Measurements from ENCODE around the gene CD151.

The CD151 gene

DNA sequence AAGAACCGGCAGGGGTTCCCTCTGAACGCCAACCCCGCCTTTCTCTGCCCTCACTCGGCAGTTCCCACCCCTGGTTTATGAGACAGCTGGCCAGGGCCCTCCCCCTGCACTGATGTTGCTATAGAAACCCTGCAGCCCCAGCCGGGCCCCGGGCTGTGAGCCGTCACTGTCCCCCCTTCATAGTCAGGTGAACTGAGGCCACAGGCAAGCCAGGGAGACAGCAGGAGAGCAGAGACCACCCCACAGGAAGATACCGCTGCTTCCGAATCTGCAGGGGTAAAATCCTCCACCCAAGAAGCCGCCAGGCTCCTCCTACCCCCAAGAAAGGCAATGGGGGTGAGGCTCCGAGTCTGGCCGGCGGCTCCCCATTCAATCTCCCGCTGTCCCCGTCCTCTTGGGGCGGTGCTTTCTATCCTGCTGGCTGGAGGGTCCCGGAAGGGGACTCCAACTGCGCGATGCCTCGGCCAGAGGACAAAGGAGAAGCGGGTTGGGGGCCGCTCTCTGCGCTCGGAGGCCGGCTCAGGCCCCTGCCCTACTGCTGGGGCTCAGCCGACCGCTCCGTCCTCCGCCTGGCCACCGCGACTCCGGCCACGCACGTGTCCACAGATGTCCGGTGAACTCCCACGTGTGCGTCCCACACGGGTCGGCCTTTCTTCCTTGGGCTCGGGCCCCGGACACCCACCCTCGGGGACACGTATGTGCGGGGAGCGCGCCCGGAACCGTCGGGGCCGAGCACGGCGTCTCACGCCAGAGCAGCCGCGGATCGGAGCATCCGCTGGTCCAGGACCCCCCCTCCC is 35.3 kb upstream of the CD151 start:
- peak; percentile 64 to 68 for DNase-seq (ENCODE audit: low read depth in 2 of 2)

DNA sequence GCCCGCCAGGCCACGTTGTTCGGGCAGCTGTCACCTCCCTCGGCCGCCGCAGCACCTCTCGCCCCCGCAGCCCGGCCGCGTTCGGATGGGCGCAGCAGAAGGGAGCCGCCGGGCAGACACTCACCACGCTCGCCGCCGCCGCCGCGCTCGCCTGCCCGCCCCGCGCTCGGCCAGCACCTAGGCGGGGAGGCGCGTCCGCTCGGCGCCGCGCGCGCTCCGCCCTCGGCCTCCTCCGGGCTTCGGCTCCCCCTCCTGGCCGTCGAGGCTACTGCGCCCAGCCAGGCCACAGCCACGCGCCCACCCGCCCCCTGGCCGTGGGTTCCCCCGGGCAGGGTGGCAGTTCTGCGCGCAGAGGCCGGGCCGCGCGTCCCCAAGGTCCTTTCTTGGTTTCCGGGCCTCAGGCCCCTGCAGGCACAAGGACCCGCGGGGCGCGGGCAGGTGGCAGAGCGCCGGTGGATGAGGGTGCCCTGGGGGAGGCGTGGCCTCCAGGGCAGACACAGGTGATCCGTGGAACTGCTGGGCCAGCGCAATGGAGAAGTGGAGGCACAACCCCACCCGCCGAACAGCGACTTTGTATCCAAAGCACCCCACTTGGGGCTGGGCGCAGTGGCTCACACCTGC is 34.5 kb upstream of the CD151 start, which contains the start of gene SLC25A22:
TSS of gene SLC25A22 (minus strand) at position 189 of the 621 bp plus-strand sequence. CDS start 3,275 bp downstream, outside the sequence.
- DNase-seq (ENCODE audit: low read depth in 2 of 2) = peak; percentile 34 to 42

DNA sequence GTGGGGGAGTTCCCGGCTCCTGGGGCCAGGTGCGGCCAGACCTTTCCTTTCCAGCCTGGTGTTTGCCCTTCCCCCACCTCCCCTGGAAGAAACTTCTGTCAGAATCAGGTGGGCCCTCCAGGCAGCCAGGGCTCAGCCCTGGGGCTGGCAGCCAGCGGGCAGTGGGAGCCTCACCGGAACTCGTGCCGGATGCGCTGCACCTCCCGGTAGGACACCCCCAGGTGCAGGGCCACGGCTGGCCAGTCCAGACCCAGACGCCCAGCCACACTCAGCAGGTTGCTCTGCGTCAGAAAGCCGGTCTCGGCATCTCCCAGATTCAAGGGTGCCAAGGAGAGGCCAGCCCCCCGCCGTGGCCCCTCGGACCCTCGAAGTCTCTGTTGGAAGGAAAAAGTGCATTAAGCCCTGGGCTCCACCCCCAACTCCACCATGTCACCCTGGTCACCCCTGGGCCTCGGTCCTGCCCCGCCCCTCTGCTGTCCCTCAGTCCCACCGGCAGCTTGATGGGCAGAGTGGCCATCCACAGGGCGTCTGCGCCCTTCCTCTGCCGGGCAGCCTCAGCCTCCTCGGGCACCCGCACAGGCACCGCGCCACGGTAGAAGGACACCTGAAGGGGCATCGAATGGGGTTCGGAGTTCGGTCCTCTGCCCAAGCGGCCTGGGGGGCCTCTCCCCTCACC is 33.0 kb upstream of the CD151 start:
- no peak for DNase-seq (ENCODE audit: low read depth in 2 of 2)

DNA sequence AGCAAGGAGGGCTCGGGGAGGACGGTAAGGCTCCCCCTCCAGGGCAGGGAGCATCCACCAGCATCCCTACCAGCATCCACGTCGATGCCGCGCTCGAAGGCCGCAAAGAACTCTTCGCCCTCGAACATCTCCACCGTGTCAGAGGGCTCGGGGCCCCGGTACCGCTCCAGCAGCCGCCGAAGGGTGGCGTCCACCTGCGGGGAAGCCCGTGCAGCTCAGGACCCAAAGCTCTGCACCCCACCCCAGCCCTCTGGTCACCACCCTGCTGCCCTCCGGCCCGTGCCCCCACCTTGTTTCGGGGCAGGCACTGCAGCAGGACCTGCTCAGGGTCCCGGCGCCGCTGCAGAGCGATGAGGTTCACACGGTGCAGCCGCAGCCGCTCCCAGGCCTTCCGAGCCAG is 32.3 kb upstream of the CD151 start:
- no peak for DNase-seq (ENCODE audit: low read depth in 2 of 2)

DNA sequence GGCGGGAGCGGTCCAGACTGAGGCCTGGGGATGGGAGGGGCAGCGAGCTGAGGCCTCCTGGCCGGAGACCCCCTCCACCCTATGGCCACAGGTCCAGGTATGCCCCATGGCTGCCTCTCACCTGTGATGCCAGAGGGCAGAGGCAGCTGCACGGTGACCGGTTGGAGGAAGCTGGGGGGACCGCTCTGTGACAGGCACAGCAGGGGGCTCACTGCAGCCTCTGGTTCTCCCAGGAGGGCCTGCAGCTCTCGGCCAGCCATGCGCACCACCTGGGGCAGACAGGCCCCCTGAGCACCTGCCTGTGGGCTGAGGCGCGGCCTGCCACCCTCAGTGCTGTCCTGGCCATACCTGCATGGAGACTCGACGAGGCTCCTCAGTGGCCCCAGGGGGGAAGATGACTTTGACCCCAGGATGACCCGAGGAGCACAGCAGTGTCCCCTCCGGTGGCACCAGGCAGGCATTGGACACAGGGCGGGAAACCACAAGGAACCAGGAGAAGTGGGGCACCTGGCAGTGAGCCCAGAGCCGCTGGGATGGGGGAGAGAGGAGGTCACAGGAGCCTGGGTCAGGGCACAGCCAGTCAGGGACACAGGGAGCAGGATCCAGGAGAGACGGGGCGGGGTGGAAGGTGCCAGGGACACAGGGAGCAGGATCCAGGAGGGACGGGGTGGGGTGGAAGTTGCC is 31.5 kb upstream of the CD151 start:
- DNase-seq (ENCODE audit: low read depth in 2 of 2) = no peak

DNA sequence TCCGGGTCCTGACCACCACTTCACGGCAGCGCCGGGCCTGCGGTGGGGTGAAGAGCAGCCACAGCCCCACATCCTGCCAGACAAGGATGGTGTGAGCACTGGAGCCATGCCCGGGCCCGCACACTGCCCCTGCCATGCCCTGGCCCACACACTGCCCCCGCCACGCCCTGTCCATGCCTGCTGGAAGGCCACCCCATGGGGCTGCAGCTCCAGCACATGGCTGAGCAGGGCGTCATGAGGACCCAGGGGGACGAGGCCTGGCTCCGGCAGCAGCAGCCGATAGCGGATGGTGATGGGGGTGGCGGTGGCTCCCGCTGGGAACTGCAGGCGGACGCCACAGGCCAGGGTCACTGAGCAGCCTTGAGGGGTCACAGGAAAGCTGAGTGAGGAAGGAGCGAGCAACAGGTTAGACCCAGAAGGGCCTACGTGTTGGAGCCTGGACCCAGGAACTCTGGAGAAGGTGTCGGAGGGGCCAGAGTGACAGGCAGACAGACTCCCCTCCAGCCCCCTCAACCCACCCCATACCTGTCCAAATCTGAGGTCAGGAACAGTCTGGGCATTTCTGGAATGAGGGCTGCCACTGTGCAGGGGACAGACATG is 30.6 kb upstream of the CD151 start:
- DNase-seq (ENCODE audit: low read depth in 2 of 2) = no peak

DNA sequence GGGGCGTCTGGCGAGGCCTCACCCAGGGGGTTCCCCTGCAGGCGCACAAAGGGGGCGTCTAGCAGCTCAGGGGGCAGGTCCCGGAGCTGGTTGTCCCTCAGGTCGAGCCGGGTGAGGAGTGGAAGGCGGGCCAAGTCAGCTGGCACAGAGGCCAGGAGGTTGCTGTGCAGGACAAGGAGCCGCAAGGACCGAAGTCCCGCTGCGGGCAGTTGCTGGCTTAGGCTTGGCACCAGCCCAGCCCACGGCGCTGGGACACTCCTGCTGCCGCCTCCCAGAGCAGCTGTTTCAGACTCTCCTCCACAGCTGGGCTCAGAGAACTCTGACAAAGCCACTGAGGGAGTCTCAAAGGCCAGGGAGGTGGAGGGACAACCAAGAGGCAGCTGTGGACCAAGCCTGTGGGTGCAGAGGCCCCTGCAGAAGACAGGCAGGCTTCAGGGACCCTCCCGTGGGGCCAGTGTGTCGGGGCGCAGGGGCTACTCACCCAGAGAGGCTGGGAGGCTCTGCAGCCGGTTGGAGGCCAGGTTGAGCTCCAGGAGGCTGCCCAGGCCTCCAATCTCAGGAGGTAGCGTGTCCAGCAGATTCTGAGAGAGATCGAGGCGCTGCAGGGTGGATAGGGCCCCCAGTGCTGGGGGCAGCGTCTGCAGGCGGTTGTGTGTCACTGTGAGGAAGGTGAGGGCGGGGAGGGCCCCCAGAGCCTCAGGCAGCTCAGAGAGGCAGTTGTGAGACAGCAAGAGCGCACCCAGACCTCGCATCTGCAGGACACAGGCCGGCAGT is 29.9 kb upstream of the CD151 start:
- DNase-seq (ENCODE audit: low read depth in 2 of 2) = no peak

DNA sequence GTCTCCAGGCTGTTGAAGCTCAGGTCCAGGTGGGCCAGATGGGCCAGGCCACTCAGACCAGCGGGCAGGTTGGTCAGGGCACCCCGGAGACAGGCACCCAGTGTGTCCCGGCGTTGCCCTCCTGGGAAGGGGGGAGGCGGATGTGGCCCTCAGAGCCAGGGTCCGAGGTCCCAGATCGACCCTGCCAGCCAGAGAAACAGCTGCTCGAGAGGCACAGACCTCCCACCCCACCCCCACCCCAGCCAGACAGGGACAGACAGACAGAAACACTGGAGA is 29.3 kb upstream of the CD151 start:
- DNase-seq (ENCODE audit: low read depth in 2 of 2) = no peak

DNA sequence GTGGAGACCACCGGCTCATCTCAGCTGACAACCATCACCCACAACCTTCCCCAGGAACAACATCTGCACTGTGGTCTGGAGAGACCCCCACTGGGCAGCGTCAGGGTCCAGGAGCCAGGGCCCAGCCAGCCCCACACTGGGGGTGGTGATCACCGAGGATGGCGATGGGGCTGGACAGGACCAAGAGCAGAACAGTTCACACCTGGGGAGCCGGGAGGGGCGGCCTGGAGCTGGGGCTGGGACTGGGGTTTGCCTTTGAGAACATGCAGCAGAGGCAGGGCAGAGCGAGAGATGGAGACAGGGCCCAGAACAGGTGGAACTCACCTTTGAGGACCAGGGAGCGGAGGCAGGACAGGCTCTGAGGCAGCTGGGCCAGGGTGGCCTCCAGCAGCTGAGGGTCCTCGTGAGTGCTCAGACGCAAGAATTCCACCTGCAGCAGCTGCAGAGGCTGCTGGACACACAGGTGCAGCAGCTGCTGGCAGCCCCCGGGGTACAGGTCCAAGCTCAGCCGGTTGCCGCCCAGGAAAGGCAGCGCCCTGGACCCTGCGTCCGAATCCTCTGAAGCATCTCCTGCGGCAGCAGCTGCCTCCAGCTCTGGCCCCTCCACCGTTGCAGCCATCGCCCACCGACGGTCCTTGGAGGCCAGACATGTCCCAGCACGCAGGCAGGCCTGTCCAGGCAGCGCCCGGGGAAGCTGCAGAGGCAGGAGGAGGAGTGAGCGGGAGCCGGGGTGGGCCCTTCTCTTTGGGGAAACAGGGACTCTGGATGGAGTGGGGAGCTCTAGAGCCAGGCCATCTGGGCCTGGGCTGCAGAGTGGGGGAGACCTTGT is 28.8 kb upstream of the CD151 start:
- DNase-seq (ENCODE audit: low read depth in 2 of 2) = no peak

DNA sequence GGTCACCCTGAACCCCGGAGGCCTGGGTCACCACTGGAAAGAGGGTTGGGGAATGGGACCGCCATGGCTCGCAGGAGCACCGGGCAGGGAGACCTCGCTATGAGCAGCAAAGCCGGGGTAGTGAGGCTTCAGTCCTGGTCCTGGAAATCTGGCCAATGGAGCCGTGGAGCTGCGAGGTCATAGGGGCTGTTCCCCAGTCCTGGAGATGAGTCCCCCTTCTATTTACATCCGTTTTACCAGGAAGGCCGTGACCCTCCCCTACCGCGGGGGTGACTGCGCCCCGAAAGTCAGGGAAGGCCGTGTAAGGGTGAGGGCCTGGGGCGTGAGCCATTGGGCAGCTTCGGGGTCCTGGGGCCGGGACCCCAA is 28.2 kb upstream of the CD151 start:
- DNase-seq (ENCODE audit: low read depth in 2 of 2) = no peak

DNA sequence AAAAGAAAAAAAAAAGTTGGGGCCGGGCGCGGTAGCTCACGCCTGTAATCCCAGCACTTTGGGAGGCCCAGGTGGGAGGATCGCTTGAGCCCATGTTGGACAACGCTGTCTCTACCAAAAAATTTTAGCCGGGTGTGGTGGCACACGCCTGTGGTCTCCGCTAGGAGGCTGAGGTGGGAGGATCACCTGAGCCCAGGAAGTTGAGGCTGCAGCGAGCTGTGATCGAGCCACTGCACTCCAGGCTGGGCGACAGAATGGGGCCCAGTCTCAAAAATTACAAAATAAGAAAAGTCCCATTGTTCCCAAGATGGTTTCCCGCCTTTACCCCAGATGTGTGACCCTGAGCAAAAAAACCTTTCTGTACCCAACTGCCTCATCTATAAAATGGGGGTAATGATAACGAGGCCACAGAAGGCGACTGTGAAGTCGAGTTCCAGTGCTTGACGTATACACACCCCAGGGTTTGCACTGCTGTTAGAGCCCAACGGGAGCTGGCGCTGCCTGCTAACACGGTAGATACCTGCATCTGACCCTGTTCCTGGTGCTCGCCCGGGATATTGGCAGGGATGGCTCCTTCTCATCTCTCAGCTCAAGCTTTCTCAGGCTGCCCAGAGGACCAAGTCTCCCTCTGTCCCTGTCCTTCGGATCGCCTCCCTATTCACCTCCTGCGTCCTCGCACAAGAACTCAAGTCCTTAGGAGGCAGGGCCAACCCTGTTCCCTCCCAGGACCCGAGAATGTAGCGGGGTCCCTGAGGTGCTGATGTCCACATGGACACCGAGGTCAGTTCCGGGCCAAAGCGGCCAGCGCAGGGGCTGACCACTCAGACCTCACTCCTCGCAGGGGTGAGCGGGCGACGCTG is 24.1 kb upstream of the CD151 start:
- no peak for DNase-seq (ENCODE audit: low read depth in 2 of 2)

DNA sequence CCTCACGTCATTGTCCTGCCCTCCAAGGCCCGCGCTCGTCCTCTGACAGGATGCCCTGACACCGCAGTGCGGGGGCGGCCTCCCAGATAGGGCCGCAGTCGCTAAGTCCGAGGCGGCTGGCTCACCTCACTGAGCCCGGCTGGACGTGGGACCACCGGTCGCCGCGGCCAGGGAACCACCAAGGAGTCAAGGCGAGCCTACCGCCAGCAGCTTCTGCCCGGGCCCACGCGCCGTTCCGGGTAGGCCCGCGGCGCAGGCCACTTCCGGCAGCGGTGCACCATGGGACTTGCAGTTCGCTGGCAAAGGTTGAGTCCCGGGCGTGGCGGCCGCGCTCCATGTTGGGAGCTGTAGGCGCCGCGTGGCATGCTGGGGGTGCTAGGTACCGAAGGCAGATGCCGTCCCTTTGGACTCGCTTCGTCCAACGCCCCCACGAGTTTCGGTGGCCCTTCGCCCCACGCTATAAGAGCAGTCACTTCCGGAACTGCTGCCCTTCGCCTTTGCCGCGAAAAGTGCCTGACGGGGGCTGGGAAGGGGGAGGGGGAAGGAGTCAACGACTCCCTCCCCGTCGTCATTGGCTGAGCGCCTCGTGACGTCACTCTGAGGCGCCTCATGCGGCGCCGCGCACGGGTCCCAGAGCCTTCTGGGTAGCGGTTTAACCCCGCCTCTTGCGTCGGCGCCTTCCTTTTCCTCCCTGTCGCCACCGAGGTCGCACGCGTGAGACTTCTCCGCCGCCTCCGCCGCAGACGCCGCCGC is 23.3 kb upstream of the CD151 start, which contains the start of gene RPLP2:
TSS of gene RPLP2 (plus strand) at position 681 of the 753 bp plus-strand sequence. CDS start 268 bp downstream, outside the sequence.
- DNase-seq (ENCODE audit: low read depth in 2 of 2) = peak; percentile 93 to 94

DNA sequence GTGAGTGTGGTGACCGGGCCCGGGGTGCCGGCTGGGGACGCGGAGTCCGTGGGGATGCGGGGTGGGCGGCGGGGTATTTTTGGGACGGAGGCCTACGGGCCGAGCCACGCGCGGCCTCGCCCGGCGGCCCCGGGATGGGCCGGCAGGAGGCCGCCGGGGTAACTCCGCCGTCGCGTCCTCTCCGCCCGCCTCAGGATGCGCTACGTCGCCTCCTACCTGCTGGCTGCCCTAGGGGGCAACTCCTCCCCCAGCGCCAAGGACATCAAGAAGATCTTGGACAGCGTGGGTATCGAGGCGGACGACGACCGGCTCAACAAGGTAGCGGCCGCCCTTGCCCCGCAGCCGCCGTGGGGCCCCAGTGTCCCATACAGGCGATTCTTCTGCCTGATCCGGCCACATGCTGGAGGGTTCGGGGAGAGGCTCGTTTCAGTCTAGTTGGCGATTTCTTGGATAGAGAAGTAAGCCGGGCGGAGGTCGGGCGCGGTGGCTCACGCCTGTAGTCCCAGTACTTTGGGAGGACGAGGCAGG is 22.6 kb upstream of the CD151 start:
- no peak for DNase-seq (ENCODE audit: low read depth in 2 of 2)

DNA sequence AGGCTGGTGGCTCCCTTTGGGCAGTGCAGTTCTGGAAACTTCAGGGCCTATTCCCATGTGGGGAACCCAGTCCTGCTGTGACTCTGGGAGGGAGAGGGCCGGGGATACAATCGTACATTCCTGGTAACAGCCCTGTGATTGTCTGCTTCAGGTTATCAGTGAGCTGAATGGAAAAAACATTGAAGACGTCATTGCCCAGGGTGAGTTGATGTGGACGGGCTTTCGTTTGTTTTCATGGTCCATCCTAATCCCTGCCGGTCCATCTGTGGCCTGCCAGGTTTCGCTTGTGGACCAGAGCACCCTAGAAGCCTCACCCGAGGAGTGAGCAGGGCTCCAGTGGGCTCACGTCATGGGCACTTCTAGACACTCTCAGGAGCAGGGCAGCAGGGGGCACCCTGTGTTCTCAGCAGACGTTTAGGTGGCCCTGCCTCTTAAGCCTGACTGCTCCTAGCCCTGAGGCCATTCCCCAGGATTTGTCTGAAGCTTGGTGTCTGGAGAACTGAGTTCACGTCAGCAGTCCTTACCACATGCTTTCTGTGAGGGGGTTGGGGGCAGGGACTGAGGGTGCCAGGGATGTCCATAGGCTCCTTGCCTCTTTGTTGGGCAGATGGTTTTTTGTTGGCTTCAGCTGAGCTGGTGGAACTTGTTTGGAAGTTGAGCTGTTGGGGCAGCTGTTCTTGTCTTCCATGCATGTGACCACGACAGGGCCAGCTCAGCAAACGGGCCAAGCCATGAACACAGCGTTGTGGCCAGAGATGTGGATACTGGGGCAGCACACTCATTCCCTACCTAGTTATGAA is 21.1 kb upstream of the CD151 start:
- no peak for DNase-seq (ENCODE audit: low read depth in 2 of 2)

DNA sequence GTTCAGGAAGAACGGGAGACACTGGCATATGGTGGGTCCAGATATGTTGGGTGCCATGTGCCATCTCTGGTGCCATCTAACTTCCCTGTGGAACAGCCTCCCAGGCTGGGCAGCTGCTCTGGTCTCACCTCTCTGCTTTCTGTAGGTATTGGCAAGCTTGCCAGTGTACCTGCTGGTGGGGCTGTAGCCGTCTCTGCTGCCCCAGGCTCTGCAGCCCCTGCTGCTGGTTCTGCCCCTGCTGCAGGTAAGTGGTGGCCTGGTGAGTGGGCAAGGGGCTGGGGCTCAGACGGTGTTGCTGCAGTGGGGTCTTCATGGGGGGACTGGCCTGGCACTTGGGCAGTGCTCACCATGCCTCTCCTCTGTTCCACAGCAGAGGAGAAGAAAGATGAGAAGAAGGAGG is 20.4 kb upstream of the CD151 start:
- no peak for DNase-seq (ENCODE audit: low read depth in 2 of 2)

DNA sequence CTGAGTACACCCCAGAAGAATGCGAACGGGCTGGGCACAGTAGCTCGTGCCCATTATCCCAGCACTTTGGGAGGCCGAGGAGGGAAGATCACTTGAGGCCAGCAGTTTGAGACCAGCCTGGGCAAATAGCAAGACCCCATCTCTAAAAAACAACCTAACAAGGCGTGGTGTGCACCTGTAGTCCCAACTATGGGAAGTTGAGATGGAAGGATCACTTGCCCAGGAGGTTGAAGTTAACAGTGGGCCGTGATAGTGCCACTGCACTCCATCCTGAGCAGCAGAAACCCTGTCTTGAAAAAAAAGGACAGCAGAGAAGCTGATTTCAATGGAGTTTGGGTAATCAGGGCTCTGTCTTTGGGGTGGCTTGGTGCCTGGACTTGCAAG is 19.7 kb upstream of the CD151 start:
- no peak for DNase-seq (ENCODE audit: low read depth in 2 of 2)

DNA sequence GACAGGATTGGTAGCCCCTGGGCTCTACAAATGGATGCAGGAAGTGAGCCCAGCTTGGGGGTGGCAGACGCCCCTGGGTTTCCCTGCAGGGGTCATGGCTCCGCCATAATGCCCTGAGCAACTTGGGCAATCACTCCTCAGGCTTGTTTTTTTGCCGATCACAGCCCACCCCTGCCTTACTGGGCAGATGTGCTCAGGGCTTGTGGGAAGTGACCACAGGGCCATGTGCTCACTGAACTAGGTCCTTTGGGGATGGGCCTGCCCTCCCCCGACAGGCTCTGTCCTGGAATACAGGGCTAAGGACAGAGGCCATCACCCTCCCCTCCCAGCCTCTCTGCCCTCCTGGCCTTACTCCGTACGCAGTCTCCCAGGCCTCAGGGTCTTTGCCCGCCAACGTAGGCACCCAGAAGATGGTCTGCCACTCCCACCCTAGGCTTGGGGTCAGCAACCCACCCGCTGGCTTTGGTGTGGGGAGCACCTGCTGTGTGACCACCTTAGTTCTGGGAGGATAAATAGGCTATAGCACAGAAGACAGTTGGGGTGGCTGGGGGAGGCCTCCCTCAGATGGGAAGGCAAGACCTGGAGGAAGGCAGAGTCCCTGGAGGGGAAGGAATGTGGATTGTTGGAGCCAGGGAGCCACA is 19.2 kb upstream of the CD151 start:
- DNase-seq (ENCODE audit: low read depth in 2 of 2) = no peak

Measured in fibroblast of skin of left quadriceps (primary cell).